ENCODE results near the gene FBXL5. TPM values are rescaled to one million over a fixed set of nuclear protein-coding genes. Genes with fewer than 3 reads are reported as not detected.
A peak's percentile ranks its signal among the peaks of the same experiment; 100 is the strongest.

FBXL5 gene
- total RNA-seq, 1 experiment from 2014 or later = 59.7 TPM

- POLR2A ChIA-PET (ENCODE audit: low non-redundant PET) = no interaction called here
- peak; percentile 25 for DNase-seq (ENCODE audit: low spot score)
Observed at GRCh38 chr4:15677507-15677988, 22.4 kb upstream of the FBXL5 start.

GRCh38 chr4:15676899-15677298, 21.7 kb upstream of the FBXL5 start:
- no peaks in the 10 kb centered on the region for H3K27me3 ChIP-seq (replicated peaks; ENCODE audit: insufficient read depth, low read depth, low read length, poor library complexity)
- no peak overlapping the region for H3K27ac ChIP-seq (ENCODE audit: low read depth, low read length, poor library complexity, severe bottlenecking)
- BruUV-seq (replicated peaks) = no TSS peak
- ChIA-PET POLR2A (ENCODE audit: low non-redundant PET) (no interaction called here), CTCF (no interaction called here)
- peaks cover 25% of the 10 kb centered on the region for H3K4me1 ChIP-seq (ENCODE audit: insufficient read depth, low read length, poor library complexity, severe bottlenecking)
- no peak overlapping the region for H3K4me3 ChIP-seq (ENCODE audit: low read depth, low read length, poor library complexity, severe bottlenecking)
- TF ChIP-seq EZH2 (IDR thresholded peaks at IDR 0.05; ENCODE audit: borderline replicate concordance, low read depth, low read length, poor library complexity, severe bottlenecking) (no peak), CTCF (conservative IDR thresholded peaks at IDR 0.05; ENCODE audit: low read depth, low read length) (no peak)
- DNase-seq (ENCODE audit: low spot score) = no peak
- intact Hi-C loops (cut with micrococcal nuclease; ENCODE audit: unreplicated experiment) = no loop called here
- H3K9me3 ChIP-seq (ENCODE audit: low read depth, low read length, poor library complexity, severe bottlenecking) = no peaks in the 10 kb centered on the region
- no peaks in the 10 kb centered on the region for H3K36me3 ChIP-seq (ENCODE audit: insufficient read depth, low read length, poor library complexity, severe bottlenecking)

More at GRCh38 chr4:15677507-15677988, 22.4 kb upstream of the FBXL5 start:
- CTCF ChIA-PET = no interaction called here
- H3K9me3 ChIP-seq (ENCODE audit: low read depth, low read length, poor library complexity, severe bottlenecking) = no peaks in the 10 kb centered on the region
- no TSS peak for BruUV-seq (replicated peaks)
- peaks cover 27% of the 10 kb centered on the region for H3K4me1 ChIP-seq (ENCODE audit: insufficient read depth, low read length, poor library complexity, severe bottlenecking)
- H3K4me3 ChIP-seq (ENCODE audit: low read depth, low read length, poor library complexity, severe bottlenecking) = no peak overlapping the region
- H3K27me3 ChIP-seq (replicated peaks; ENCODE audit: insufficient read depth, low read depth, low read length, poor library complexity) = no peaks in the 10 kb centered on the region
- no peak for TF ChIP-seq EZH2 (IDR thresholded peaks at IDR 0.05; ENCODE audit: borderline replicate concordance, low read depth, low read length, poor library complexity, severe bottlenecking)
- no peak for TF ChIP-seq CTCF (conservative IDR thresholded peaks at IDR 0.05; ENCODE audit: low read depth, low read length)
- peak overlapping the region; percentile 13 for H3K27ac ChIP-seq (ENCODE audit: low read depth, low read length, poor library complexity, severe bottlenecking)
- no peaks in the 10 kb centered on the region for H3K36me3 ChIP-seq (ENCODE audit: insufficient read depth, low read length, poor library complexity, severe bottlenecking)
- intact Hi-C loops (cut with micrococcal nuclease; ENCODE audit: unreplicated experiment) = no loop called here

- Histone ChIP-seq H3K4me3 (ENCODE audit: low read depth, low read length, poor library complexity, severe bottlenecking) (no peak overlapping the region), H3K27ac (ENCODE audit: low read depth, low read length, poor library complexity, severe bottlenecking) (no peak overlapping the region), H3K36me3 (ENCODE audit: insufficient read depth, low read length, poor library complexity, severe bottlenecking) (no peaks in the 10 kb centered on the region), H3K9me3 (ENCODE audit: low read depth, low read length, poor library complexity, severe bottlenecking) (no peaks in the 10 kb centered on the region), H3K27me3 (replicated peaks; ENCODE audit: insufficient read depth, low read depth, low read length, poor library complexity) (no peaks in the 10 kb centered on the region), H3K4me1 (ENCODE audit: insufficient read depth, low read length, poor library complexity, severe bottlenecking) (peaks cover 25% of the 10 kb centered on the region)
- intact Hi-C loops (cut with micrococcal nuclease; ENCODE audit: unreplicated experiment) = no loop called here
- ChIA-PET CTCF (no interaction called here), POLR2A (ENCODE audit: low non-redundant PET) (no interaction called here)
- DNase-seq (ENCODE audit: low spot score) = no peak
- BruUV-seq (replicated peaks) = no TSS peak
- TF ChIP-seq EZH2 (IDR thresholded peaks at IDR 0.05; ENCODE audit: borderline replicate concordance, low read depth, low read length, poor library complexity, severe bottlenecking) (no peak), CTCF (conservative IDR thresholded peaks at IDR 0.05; ENCODE audit: low read depth, low read length) (no peak)
Observed at GRCh38 chr4:15676039-15676438, 20.9 kb upstream of the FBXL5 start.
